Measurements from ENCODE around the gene MLLT1. TPM values are rescaled to one million over a fixed set of nuclear protein-coding genes. Genes with fewer than 3 reads are reported as not detected.

MLLT1 gene
- total and polyA plus RNA-seq, 10 of the 15 experiments (the other 5 are each of a cell fraction or from before 2014, with no cell fraction given), result 0.16 to 61.1 (median 8.5) TPM

DNA sequence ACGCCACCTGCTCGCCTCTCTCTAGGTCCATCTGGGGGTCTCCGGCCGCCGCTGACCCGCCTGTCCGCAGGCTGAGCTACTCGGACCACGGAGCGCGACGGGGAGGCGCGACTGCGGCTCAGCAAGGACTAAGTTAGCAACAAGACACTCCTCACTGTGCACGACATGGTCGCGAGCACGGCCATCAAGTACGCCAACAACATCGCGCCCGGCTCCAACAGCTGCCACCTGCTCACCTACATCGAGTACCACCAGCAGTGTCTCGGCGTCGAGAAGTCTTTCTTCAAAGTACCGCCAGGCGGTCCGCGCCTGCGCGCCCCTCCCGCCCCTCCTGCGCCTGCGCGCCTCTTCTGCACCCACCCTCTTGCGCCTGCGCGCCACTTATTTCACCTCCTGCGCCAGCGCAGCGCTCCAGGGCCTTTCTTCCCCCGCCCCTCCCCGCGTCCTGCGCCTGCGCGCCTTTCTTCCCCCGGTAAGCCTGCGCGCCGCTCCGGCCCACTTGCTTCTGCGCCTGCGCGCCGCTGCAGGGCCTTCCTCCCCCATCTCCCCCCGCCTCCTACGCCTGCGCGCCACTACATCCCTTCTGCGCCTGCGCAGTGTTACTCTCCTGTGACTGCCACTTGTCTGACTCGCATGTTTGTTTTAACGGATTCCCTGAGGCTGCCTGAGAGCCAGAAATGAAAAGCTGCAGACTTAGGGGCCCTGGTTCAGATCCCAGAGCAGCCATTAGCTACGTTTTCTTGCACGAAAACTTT is 80.4 kb downstream of the MLLT1 start:
- Histone ChIP-seq H3K9ac (ENCODE audit: control insufficient read depth, insufficient read depth, low read length) (peak overlapping the region; percentile 84), H3K4me1 (ENCODE audit: control insufficient read depth, insufficient read depth, low read length) (peaks cover 18% of the 10 kb centered on the region), H3K4me2 (ENCODE audit: control insufficient read depth, insufficient read depth) (peak overlapping the region; percentile 100), H4K20me1 (ENCODE audit: control insufficient read depth, insufficient read depth) (no peaks in the 10 kb centered on the region), H3K27me3 (replicated peaks in 1 of 2; ENCODE audit: control insufficient read depth in 2 of 2, insufficient read depth in 2 of 2, low read length in 1 of 2) (no peaks in the 10 kb centered on the region), H3K27ac (ENCODE audit: control insufficient read depth, insufficient read depth) (peak overlapping the region; percentile 78), H3K9me3 (replicated peaks; ENCODE audit: control insufficient read depth, insufficient read depth, low read length) (no peaks in the 10 kb centered on the region), H2AFZ (ENCODE audit: control insufficient read depth, low read depth, low read length) (peak overlapping the region; percentile 98), H3K79me2 (ENCODE audit: control insufficient read depth, insufficient read depth, low read length) (peaks cover 13% of the 10 kb centered on the region), H3K4me3 (peak overlapping the region; percentile 79), H3K36me3 (ENCODE audit: control insufficient read depth in 2 of 2, insufficient read depth in 2 of 2, low read length in 1 of 2) (no peaks in the 10 kb centered on the region; a peak in 1 of 4 replicates)
- intact Hi-C loops (cut with micrococcal nuclease; ENCODE audit: unreplicated experiment), result loop anchor here (2.0 kb wide), 1 partner anchor 33 kb away; no protein-coding TSS in a partner anchor
- 1% methylated on average over 68 of the region's 68 CpGs for WGBS (ENCODE audit: insufficient coverage, insufficient replicate concordance, low lambda C conversion rate, missing lambda C conversion rate)
- ChIA-PET RAD21 (ENCODE audit: unreplicated experiment) (interaction anchor here (0.6 to 1.7 kb wide), 3 partner anchors 8 to 425 kb away, joined by 3 to 6 read pairs (median 3); no protein-coding TSS in a partner anchor), CTCF (interaction anchor here (1.1 to 2.6 kb wide), 4 partner anchors 19 to 154 kb away, joined by 3 to 10 read pairs (median 4); no protein-coding TSS in a partner anchor), SMC1A (ENCODE audit: uncharacterized antibody, unreplicated experiment) (no interaction called here), POLR2A (no interaction called here)
- no TSS peak for BruUV-seq (replicated peaks)
- ATAC-seq, result peak; percentile 91
- FAIRE-seq, result peak; percentile 71
- in situ Hi-C loops (cut with MboI), result no loop called here
- peak; percentile 95 for DNase-seq (ENCODE audit: low read depth, low spot score)
- TF ChIP-seq, protein P1, sequence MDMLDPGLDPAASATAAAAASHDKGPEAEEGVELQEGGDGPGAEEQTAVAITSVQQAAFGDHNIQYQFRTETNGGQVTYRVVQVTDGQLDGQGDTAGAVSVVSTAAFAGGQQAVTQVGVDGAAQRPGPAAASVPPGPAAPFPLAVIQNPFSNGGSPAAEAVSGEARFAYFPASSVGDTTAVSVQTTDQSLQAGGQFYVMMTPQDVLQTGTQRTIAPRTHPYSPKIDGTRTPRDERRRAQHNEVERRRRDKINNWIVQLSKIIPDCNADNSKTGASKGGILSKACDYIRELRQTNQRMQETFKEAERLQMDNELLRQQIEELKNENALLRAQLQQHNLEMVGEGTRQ (IDR thresholded peaks at IDR 0.05; ENCODE audit: borderline replicate concordance, low read depth, low read length), result no peak
- TF ChIP-seq, protein P2, sequence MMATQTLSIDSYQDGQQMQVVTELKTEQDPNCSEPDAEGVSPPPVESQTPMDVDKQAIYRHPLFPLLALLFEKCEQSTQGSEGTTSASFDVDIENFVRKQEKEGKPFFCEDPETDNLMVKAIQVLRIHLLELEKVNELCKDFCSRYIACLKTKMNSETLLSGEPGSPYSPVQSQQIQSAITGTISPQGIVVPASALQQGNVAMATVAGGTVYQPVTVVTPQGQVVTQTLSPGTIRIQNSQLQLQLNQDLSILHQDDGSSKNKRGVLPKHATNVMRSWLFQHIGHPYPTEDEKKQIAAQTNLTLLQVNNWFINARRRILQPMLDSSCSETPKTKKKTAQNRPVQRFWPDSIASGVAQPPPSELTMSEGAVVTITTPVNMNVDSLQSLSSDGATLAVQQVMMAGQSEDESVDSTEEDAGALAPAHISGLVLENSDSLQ (IDR thresholded peaks at IDR 0.05), result peak; percentile 77
- TF ChIP-seq SP1 (IDR thresholded peaks at IDR 0.05; ENCODE audit: low read depth, low read length) (no peak), BHLHE40 (IDR thresholded peaks at IDR 0.05; ENCODE audit: borderline replicate concordance in 1 of 2, low read depth in 2 of 2, low read length in 1 of 2) (no peak), EGR1 (IDR thresholded peaks at IDR 0.05; ENCODE audit: borderline replicate concordance in 1 of 2, low read depth in 2 of 2, low read length in 2 of 2) (peak in 1 of 2 experiments; percentile 64; a peak in 1 of 3 replicates), WRNIP1 (IDR thresholded peaks at IDR 0.05; ENCODE audit: borderline replicate concordance, low read depth, low read length) (0 out of 2 replicates have a peak, but pooled peaks have one; percentile 64), EZH2 (IDR thresholded peaks at IDR 0.05; ENCODE audit: borderline replicate concordance, control insufficient read depth, low read depth, low read length) (no peak), TCF12 (IDR thresholded peaks at IDR 0.05; ENCODE audit: low read depth, low read length) (0 out of 2 replicates have a peak, but pooled peaks have one; percentile 39), SMARCA5 (IDR thresholded peaks at IDR 0.05) (no peak), TAF1 (IDR thresholded peaks at IDR 0.05; ENCODE audit: borderline replicate concordance, low read depth, low read length) (peak; percentile 47; the same call in 1 of the 2 replicates), SUZ12 (IDR thresholded peaks at IDR 0.05; ENCODE audit: unreplicated experiment) (no peak), NR2C1 (IDR thresholded peaks at IDR 0.05) (no peak)
- TF ChIP-seq, protein P3, sequence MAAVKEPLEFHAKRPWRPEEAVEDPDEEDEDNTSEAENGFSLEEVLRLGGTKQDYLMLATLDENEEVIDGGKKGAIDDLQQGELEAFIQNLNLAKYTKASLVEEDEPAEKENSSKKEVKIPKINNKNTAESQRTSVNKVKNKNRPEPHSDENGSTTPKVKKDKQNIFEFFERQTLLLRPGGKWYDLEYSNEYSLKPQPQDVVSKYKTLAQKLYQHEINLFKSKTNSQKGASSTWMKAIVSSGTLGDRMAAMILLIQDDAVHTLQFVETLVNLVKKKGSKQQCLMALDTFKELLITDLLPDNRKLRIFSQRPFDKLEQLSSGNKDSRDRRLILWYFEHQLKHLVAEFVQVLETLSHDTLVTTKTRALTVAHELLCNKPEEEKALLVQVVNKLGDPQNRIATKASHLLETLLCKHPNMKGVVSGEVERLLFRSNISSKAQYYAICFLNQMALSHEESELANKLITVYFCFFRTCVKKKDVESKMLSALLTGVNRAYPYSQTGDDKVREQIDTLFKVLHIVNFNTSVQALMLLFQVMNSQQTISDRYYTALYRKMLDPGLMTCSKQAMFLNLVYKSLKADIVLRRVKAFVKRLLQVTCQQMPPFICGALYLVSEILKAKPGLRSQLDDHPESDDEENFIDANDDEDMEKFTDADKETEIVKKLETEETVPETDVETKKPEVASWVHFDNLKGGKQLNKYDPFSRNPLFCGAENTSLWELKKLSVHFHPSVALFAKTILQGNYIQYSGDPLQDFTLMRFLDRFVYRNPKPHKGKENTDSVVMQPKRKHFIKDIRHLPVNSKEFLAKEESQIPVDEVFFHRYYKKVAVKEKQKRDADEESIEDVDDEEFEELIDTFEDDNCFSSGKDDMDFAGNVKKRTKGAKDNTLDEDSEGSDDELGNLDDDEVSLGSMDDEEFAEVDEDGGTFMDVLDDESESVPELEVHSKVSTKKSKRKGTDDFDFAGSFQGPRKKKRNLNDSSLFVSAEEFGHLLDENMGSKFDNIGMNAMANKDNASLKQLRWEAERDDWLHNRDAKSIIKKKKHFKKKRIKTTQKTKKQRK (IDR thresholded peaks at IDR 0.05; ENCODE audit: low read depth, low read length), result no peak
- TF ChIP-seq, protein P4, sequence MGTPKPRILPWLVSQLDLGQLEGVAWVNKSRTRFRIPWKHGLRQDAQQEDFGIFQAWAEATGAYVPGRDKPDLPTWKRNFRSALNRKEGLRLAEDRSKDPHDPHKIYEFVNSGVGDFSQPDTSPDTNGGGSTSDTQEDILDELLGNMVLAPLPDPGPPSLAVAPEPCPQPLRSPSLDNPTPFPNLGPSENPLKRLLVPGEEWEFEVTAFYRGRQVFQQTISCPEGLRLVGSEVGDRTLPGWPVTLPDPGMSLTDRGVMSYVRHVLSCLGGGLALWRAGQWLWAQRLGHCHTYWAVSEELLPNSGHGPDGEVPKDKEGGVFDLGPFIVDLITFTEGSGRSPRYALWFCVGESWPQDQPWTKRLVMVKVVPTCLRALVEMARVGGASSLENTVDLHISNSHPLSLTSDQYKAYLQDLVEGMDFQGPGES (IDR thresholded peaks at IDR 0.05), result no peak
- TF ChIP-seq, protein P5, sequence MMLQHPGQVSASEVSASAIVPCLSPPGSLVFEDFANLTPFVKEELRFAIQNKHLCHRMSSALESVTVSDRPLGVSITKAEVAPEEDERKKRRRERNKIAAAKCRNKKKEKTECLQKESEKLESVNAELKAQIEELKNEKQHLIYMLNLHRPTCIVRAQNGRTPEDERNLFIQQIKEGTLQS (IDR thresholded peaks at IDR 0.05; ENCODE audit: borderline replicate concordance, extremely low read depth, low read depth, low read length), result peak; percentile 74
